ENCODE results near the gene TLE3.

GRCh38 chr15:70142322-70143191, 44.8 kb upstream of the TLE3 start:
- TF ChIP-seq CTCF (conservative IDR thresholded peaks at IDR 0.05; ENCODE audit: low read depth, low read length) = no peak
- TF ChIP-seq NFE2L2 (IDR thresholded peaks at IDR 0.05; ENCODE audit: low read depth, low read length) = no peak
- no peak for TF ChIP-seq USF2 (IDR thresholded peaks at IDR 0.05; ENCODE audit: low read depth, low read length)
- no peak for TF ChIP-seq RFX5 (IDR thresholded peaks at IDR 0.05; ENCODE audit: low read depth, low read length)
- no peak for TF ChIP-seq BHLHE40 (IDR thresholded peaks at IDR 0.05; ENCODE audit: low read depth, low read length)
- no peak for TF ChIP-seq RAD21 (IDR thresholded peaks at IDR 0.05; ENCODE audit: low read length)
- no peak; the same call in 1 of the 2 replicates for TF ChIP-seq POLR2A (IDR thresholded peaks at IDR 0.05; ENCODE audit: low read depth, low read length)
- TF ChIP-seq CEBPB (IDR thresholded peaks at IDR 0.05; ENCODE audit: low read depth, low read length) = no peak
- no peak for TF ChIP-seq MXI1 (IDR thresholded peaks at IDR 0.05; ENCODE audit: borderline replicate concordance, low read depth, low read length)
- TF ChIP-seq SMC3 (IDR thresholded peaks at IDR 0.05; ENCODE audit: low read depth, low read length) = no peak
